ENCODE data around the gene FADS1.

FADS1 gene

DNA sequence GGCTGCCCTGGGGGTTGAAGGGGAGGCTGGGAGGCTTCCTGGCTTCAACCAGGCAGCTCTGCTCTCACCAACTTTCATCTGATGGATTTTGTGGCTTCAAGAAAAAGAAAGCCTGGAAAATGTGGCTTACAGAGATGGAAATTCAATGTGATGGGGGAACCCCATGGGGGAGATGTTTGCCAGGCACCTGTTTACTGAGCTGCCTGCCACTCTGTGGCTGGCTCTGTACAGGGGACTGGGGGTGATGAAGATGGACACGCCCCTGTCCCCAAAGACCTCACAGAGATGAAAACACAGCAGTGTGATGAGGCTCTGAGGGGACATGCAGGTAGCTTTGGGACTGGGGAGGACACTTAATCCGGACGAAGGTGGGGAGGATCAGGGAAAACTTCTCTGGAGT lies 34.5 kb downstream of the FADS1 start:
- Histone ChIP-seq H3K27ac (ENCODE audit: low read depth, low read length) (no peak overlapping the region), H3K79me2 (ENCODE audit: control insufficient read depth, insufficient read depth, low read length, unreplicated experiment) (no peaks in the 10 kb centered on the region), H3K4me3 (ENCODE audit: low read depth, low read length) (no peak overlapping the region), H3K36me3 (ENCODE audit: insufficient read depth, low read length) (no peaks in the 10 kb centered on the region), H2AFZ (ENCODE audit: low read length, unreplicated experiment) (no peak overlapping the region), H3K27me3 (ENCODE audit: insufficient read depth, low read length) (no peaks in the 10 kb centered on the region), H3K4me1 (ENCODE audit: control insufficient read depth, insufficient read depth, low read length, unreplicated experiment) (no peaks in the 10 kb centered on the region)

DNA sequence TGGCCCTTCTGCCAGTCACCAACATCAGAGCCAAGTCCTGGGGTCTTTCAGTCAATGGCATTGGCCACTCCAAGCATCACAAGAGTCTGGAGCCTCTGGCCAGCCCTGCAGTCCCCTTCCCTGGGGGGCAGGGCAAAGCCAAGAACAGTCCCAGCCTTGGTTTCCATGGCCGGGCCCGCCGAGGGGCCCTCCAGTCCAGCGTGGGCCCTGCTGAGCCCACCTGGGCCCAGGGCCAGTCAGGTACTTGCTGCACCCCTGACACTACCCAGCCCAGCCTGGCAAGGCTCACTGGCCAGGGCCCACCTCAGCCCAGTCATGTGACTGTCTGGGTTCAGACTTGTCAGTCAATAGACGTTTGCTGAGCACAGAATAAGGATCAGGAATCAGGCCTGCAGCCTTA lies 35.2 kb downstream of the FADS1 start:
- no peaks in the 10 kb centered on the region for H3K36me3 ChIP-seq (ENCODE audit: insufficient read depth, low read length)

DNA sequence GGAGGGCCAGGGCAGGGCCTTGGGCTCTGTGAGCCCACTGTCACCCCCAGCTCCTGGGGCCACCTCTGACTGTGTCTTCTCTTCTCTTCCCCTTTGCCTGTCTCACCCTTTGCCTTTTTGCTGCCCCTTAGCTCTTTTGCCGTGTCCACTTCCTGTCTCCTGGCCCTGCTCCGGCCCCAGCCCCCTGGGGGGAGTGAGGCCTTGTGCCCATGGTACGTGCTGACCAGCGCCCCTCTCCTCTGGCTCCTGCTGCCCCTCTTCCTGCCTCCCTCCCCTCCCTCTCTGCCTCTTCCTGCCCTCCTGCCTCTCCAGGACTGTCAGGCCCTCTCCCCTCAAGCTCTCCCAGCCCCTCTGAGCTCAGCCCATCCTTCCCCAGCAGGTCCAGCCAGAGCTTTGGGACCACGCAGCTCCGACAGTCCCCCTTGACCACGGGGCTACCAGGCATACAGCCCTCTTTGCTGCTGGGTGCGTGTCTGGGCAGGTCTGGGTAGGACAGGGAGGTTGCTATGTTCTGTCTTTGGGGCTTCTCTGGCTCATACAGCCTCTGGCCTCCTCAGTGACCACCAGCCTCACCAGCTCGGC lies 36.1 kb downstream of the FADS1 start:
- no peaks in the 10 kb centered on the region for H3K27me3 ChIP-seq (ENCODE audit: insufficient read depth, low read length)
- no peak overlapping the region for H3K27ac ChIP-seq (ENCODE audit: low read depth, low read length)
- H3K36me3 ChIP-seq (ENCODE audit: insufficient read depth, low read length), result no peaks in the 10 kb centered on the region
- no peaks in the 10 kb centered on the region for H3K79me2 ChIP-seq (ENCODE audit: control insufficient read depth, insufficient read depth, low read length, unreplicated experiment)
- H2AFZ ChIP-seq (ENCODE audit: low read length, unreplicated experiment), result no peak overlapping the region
- H3K4me1 ChIP-seq (ENCODE audit: control insufficient read depth, insufficient read depth, low read length, unreplicated experiment), result no peaks in the 10 kb centered on the region
- H3K4me3 ChIP-seq (ENCODE audit: low read depth, low read length), result no peak overlapping the region

More for the DNA sequence above, 35.2 kb downstream of the FADS1 start:
- Histone ChIP-seq H3K4me1 (ENCODE audit: control insufficient read depth, insufficient read depth, low read length, unreplicated experiment) (no peaks in the 10 kb centered on the region), H2AFZ (ENCODE audit: low read length, unreplicated experiment) (no peak overlapping the region), H3K27ac (ENCODE audit: low read depth, low read length) (no peak overlapping the region), H3K79me2 (ENCODE audit: control insufficient read depth, insufficient read depth, low read length, unreplicated experiment) (no peaks in the 10 kb centered on the region), H3K4me3 (ENCODE audit: low read depth, low read length) (no peak overlapping the region), H3K27me3 (ENCODE audit: insufficient read depth, low read length) (no peaks in the 10 kb centered on the region)

DNA sequence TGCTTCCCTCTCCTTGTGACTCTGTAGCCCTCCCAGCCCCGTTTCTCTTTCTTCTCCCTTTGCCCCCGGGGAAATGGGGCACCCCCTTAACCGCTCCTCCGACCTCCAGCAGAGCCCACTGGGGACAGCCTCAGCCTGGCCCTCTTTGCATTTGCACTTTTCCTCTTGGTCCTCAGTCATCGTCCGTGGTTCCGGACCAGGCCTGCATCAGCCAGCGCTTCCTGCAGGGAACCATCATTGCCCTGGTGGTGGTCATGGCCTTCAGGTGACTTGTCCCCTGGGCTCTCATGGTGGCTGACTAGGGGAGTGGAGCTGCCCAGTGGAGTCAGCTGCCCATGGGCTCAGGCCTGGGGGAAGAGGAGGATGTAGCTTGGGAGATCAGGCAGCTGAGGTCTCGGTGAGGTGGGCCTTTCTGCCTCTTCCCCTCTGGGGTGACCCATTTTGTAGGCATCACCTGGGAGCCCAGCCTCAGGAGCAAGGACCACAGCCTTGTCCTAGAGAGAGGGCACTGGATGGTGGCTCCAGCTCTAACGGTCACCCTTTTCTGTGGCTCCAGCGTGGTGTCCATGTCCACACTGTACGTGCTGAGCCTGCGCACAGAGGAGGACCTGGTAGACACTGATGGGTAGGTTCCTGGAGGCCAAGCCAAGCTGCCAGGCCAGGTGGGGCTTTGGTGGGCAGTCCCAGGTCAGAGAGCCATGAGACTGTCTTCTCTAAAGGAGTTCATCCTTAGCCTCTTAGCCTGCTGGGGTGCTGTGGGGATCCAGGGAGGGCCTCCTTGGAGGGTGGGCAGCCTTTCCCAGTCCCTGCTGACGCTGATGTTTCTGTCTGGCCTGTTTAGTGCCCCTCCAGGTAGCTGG lies 36.9 kb downstream of the FADS1 start:
- Histone ChIP-seq H2AFZ (ENCODE audit: low read length, unreplicated experiment) (no peak overlapping the region), H3K4me1 (ENCODE audit: control insufficient read depth, insufficient read depth, low read length, unreplicated experiment) (no peaks in the 10 kb centered on the region), H3K36me3 (ENCODE audit: insufficient read depth, low read length) (no peaks in the 10 kb centered on the region), H3K27ac (ENCODE audit: low read depth, low read length) (no peak overlapping the region), H3K27me3 (ENCODE audit: insufficient read depth, low read length) (no peaks in the 10 kb centered on the region), H3K4me3 (ENCODE audit: low read depth, low read length) (no peak overlapping the region), H3K79me2 (ENCODE audit: control insufficient read depth, insufficient read depth, low read length, unreplicated experiment) (no peaks in the 10 kb centered on the region)

DNA sequence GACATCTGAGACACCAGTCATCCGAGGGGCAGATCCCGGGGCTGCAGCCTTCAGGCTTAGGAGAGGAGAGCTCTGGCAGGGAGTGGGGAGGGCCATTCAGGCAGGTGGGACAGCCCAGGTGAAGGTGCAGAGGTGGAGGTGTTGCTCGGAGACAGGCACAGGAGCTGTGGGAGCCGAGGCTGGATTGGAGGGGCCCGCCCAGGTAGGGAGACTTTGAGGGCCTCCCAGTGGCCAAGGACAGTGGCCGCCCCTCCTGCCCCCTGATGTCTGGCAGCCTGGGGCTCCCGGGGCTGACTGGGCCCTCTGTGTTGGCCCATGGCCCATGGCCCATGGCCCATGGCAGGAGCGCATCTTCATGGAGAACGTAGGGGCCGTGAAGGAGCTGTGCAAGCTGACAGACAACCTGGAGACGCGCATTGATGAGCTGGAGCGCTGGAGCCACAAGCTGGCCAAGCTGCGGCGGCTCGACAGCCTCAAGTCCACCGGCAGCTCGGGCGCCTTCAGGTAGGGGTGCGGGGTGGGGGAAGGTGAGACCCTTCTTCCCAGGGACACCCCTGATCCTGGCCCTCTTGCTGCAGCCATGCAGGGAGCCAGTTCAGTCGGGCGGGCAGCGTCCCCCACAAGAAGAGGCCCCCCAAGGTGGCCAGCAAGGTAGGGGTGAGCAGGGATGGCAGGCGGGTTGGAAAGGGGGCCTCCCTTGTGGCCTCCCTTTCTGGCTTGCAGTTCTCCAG lies 37.7 kb downstream of the FADS1 start:
- no peak overlapping the region for H3K4me3 ChIP-seq (ENCODE audit: low read depth, low read length)

DNA sequence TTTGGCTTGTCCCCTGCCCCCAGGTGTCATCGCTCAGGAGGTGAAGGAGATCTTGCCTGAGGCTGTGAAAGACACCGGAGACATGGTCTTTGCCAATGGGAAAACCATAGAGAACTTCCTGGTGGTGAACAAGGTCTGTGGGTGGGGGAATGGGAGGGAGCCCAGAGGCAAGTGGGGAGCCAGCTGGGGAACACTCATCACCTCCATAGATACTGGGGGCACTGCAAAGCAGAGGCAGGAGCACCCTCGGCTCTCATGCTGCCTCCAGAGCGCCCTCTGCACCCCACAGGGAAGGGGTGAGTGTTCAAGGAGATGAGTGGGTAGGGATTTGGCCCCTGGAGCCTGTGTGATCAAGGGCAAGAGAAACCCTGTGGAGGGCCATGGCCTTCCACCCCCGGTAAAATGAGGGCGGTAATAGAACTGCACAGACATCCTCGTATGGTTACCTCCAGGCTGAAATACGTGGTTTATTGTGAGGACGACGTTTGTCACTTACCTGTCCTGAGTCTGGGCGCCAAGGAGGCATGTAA lies 38.4 kb downstream of the FADS1 start:
- H3K4me1 ChIP-seq (ENCODE audit: control insufficient read depth, insufficient read depth, low read length, unreplicated experiment), result no peaks in the 10 kb centered on the region
- H3K27me3 ChIP-seq (ENCODE audit: insufficient read depth, low read length), result no peaks in the 10 kb centered on the region
- H2AFZ ChIP-seq (ENCODE audit: low read length, unreplicated experiment), result no peak overlapping the region
- H3K36me3 ChIP-seq (ENCODE audit: insufficient read depth, low read length), result no peaks in the 10 kb centered on the region
- H3K79me2 ChIP-seq (ENCODE audit: control insufficient read depth, insufficient read depth, low read length, unreplicated experiment), result no peaks in the 10 kb centered on the region
- H3K27ac ChIP-seq (ENCODE audit: low read depth, low read length), result no peak overlapping the region
- no peak overlapping the region for H3K4me3 ChIP-seq (ENCODE audit: low read depth, low read length)

More for the DNA sequence above, 37.7 kb downstream of the FADS1 start:
- no peak overlapping the region for H2AFZ ChIP-seq (ENCODE audit: low read length, unreplicated experiment)
- no peak overlapping the region for H3K27ac ChIP-seq (ENCODE audit: low read depth, low read length)
- H3K36me3 ChIP-seq (ENCODE audit: insufficient read depth, low read length), result no peaks in the 10 kb centered on the region
- H3K4me1 ChIP-seq (ENCODE audit: control insufficient read depth, insufficient read depth, low read length, unreplicated experiment), result no peaks in the 10 kb centered on the region
- H3K79me2 ChIP-seq (ENCODE audit: control insufficient read depth, insufficient read depth, low read length, unreplicated experiment), result no peaks in the 10 kb centered on the region
- H3K27me3 ChIP-seq (ENCODE audit: insufficient read depth, low read length), result no peaks in the 10 kb centered on the region

DNA sequence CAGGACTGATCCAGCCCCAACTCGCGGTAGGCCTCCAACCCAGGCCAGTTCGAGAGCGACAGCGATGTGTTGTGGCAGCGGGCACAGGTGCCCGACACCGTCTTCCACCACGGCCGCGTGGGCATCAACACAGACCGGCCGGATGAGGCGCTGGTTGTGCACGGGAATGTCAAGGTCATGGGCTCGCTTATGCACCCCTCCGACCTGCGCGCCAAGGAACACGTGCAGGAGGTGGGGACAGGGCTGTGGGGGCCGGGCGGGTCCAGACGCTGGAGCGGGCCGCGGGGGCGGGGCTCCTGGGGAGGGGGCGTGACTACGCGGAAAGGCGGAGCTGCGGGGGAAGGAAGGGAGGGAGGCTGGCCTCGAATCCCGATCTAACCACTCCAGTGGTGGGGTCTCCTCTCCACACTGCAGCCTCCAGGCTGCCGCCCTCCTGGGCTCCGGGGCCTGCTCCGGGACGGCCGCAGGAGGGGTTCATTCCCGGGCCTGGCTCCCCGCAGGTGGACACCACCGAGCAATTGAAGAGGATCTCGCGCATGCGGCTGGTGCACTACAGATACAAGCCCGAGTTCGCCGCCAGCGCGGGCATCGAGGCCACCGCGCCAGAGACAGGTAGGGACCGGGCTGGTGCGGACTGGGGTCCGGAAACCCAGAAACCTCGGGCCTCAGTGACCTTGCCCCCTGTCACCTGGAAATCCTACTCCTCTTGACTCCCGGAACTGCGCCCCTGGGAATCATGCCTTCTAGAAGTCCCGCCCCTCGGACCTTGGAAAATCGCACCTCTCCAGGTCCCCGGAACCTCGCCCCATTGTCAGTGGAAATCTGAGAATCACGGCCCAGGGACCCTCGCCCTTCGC lies 39.3 kb downstream of the FADS1 start:
- Histone ChIP-seq H3K27me3 (ENCODE audit: insufficient read depth, low read length) (no peaks in the 10 kb centered on the region), H3K79me2 (ENCODE audit: control insufficient read depth, insufficient read depth, low read length, unreplicated experiment) (no peaks in the 10 kb centered on the region), H3K4me1 (ENCODE audit: control insufficient read depth, insufficient read depth, low read length, unreplicated experiment) (no peaks in the 10 kb centered on the region), H3K4me3 (ENCODE audit: low read depth, low read length) (no peak overlapping the region), H3K27ac (ENCODE audit: low read depth, low read length) (no peak overlapping the region), H2AFZ (ENCODE audit: low read length, unreplicated experiment) (no peak overlapping the region), H3K36me3 (ENCODE audit: insufficient read depth, low read length) (no peaks in the 10 kb centered on the region)

DNA sequence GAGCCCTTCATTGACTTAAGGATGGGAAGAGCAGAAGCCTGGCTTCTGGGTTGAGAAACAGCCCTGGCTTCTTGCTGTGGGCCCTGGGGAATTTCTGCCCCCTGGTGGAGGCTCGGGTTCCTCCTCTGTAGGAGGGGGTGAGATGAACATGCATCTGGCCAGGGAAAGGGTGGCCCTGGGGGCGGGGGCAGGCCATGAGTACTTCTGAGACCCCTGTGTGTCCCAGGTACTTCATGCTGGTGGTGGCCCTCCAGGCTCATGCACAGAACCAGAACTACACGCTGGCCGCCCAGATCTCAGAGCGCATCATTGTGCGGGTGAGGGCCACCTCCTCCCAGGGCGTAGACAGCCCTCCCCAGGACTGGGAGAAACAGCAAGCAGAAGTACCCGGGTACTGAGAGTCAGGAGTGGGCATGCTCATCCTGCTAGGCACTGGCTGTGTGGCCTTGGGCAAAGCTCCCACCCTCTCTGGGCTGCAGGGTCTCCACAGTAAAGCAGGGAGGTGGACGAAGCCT lies 40.2 kb downstream of the FADS1 start:
- H3K4me1 ChIP-seq (ENCODE audit: control insufficient read depth, insufficient read depth, low read length, unreplicated experiment), result no peaks in the 10 kb centered on the region
- no peaks in the 10 kb centered on the region for H3K36me3 ChIP-seq (ENCODE audit: insufficient read depth, low read length)
- no peak overlapping the region for H3K4me3 ChIP-seq (ENCODE audit: low read depth, low read length)
- no peaks in the 10 kb centered on the region for H3K27me3 ChIP-seq (ENCODE audit: insufficient read depth, low read length)
- no peaks in the 10 kb centered on the region for H3K79me2 ChIP-seq (ENCODE audit: control insufficient read depth, insufficient read depth, low read length, unreplicated experiment)
- H2AFZ ChIP-seq (ENCODE audit: low read length, unreplicated experiment), result no peak overlapping the region
- no peak overlapping the region for H3K27ac ChIP-seq (ENCODE audit: low read depth, low read length)

DNA sequence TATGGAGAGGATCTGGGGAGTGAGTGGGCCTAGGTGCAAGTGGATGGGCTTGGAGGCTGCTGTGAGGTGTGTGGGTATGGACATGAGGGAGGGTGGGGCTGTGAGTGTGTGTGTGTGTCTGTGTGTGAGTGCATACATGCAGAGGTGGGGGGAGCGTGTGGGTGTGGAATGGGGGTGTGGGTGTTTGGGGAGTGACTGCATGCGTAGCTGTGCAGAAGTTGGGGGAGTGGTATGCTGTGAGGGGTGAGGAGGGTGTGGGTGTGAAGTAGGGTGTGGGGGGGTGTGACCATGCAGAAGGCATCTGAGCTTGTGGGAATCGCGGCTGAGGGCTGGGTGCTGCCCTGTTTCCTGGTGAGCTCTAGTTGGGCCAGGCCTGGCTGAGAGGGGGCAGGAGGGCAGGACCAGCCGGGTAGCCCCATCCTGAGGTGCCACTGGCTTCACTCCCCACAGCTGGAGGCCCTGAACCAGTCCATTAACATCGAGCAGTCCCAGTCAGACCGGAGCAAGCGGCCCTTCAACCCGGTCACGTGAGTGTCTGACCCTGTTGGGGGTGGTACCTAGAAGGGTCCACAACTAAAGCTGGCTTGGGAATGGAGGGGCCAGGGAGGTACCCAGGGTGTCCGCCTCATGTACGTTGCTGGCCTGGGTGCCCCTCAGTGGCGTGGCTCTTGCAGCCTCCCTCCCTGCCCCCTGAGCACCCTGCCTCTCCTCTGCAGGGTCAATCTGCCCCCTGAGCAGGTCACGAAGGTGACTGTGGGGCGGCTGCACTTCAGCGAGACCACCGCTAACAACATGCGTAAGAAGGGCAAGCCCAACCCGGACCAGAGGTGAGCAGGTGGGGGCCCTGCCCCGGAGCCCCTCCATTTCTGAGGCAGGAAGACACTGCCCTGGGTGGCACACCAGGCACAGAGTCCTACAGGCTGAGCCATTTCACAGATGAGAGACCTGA lies 40.9 kb downstream of the FADS1 start:
- no peaks in the 10 kb centered on the region for H3K36me3 ChIP-seq (ENCODE audit: insufficient read depth, low read length)
- no peak overlapping the region for H2AFZ ChIP-seq (ENCODE audit: low read length, unreplicated experiment)
- H3K4me3 ChIP-seq (ENCODE audit: low read depth, low read length), result no peak overlapping the region
- no peaks in the 10 kb centered on the region for H3K4me1 ChIP-seq (ENCODE audit: control insufficient read depth, insufficient read depth, low read length, unreplicated experiment)
- no peaks in the 10 kb centered on the region for H3K27me3 ChIP-seq (ENCODE audit: insufficient read depth, low read length)
- no peaks in the 10 kb centered on the region for H3K79me2 ChIP-seq (ENCODE audit: control insufficient read depth, insufficient read depth, low read length, unreplicated experiment)
- no peak overlapping the region for H3K27ac ChIP-seq (ENCODE audit: low read depth, low read length)
